WTC11 (cell line): ENCODE measurements around the gene CABP2. TPM values are rescaled to one million over a fixed set of nuclear protein-coding genes. Genes with fewer than 3 reads are reported as not detected.

Experiments
- ATAC-seq: fragments of 200-7000 bp; cut with Tn5 transposase; 2 replicates; pipeline ENCODE4 v1.10.0; 2021; ENCODE audit warnings: mild to moderate bottlenecking, moderate library complexity
- CTCF ChIA-PET: fragments of 300-600 bp; sonication (Branson Sonifier 250); formaldehyde crosslinking; loops from one replicate; lab custom pipeline; 2021; ENCODE audit warnings: antibody characterized with exemption; lab: Charles Lee
- POLR2A ChIA-PET: fragments of 350-600 bp; sonication (Branson Sonifier 250); formaldehyde crosslinking; loops from one replicate; lab custom pipeline; 2021; ENCODE audit warnings: antibody characterized with exemption; lab: Charles Lee
- DNase-seq: peaks from one replicate; pipeline ENCODE4 v3.0.0; 2021; ENCODE audit warnings: low spot score
- H3K27ac Mint-ChIP-seq: 2 replicates; pipeline ENCODE4 v1.8.0; 2021; ENCODE audit warnings: mixed read lengths
- H3K27me3 Mint-ChIP-seq: 2 replicates; pipeline ENCODE4 v1.8.0; 2021; ENCODE audit warnings: low read depth, mild to moderate bottlenecking, moderate library complexity, mixed read lengths
- H3K36me3 Mint-ChIP-seq: 2 replicates; pipeline ENCODE4 v1.8.0; 2021; ENCODE audit warnings: mixed read lengths
- H3K4me1 Mint-ChIP-seq: 2 replicates; pipeline ENCODE4 v1.8.0; 2022; ENCODE audit warnings: mixed read lengths
- H3K4me3 Mint-ChIP-seq: 2 replicates; pipeline ENCODE4 v1.8.0; 2021; ENCODE audit warnings: mild to moderate bottlenecking, moderate library complexity, mixed read lengths
- H3K9me3 Mint-ChIP-seq: 2 replicates; pipeline ENCODE4 v1.8.0; 2021; ENCODE audit warnings: mixed read lengths
- ATF1 ChIP-seq: sonication (generic); formaldehyde crosslinking; IDR thresholded peaks from 2 replicates; pipeline ENCODE4 v1.8.1; 2023; ENCODE audit warnings: mild to moderate bottlenecking, moderate library complexity, missing genetic modification reagents
- CBFB ChIP-seq: sonication (generic); formaldehyde crosslinking; IDR thresholded peaks from 2 replicates; pipeline ENCODE4 v1.8.1; 2022; ENCODE audit warnings: mild to moderate bottlenecking, low read depth, missing genetic modification reagents
- GRHL2 ChIP-seq: fragments of 250-450 bp; sonication (Bioruptor Pico); IDR thresholded peaks from 2 replicates; pipeline ENCODE4 v1.8.0; 2022; ENCODE audit warnings: mild to moderate bottlenecking, moderate library complexity; ENCODE audit not compliant: insufficient replicate concordance, severe bottlenecking
- OVOL2 ChIP-seq: fragments of 250-450 bp; sonication (Bioruptor Pico); IDR thresholded peaks from 2 replicates; pipeline ENCODE4 v1.9.0; 2021; ENCODE audit warnings: mild to moderate bottlenecking, borderline replicate concordance
- PRRX2 ChIP-seq: fragments of 250-450 bp; sonication (Bioruptor Pico); IDR thresholded peaks from 2 replicates; pipeline ENCODE4 v1.8.0; 2021; ENCODE audit warnings: mild to moderate bottlenecking
- TP53 ChIP-seq: sonication (generic); formaldehyde crosslinking; IDR thresholded peaks from 2 replicates; pipeline ENCODE4 v1.8.1; 2023; ENCODE audit warnings: mild to moderate bottlenecking, missing genetic modification reagents
- ZBTB21 ChIP-seq: sonication (generic); formaldehyde crosslinking; IDR thresholded peaks from 2 replicates; pipeline ENCODE4 v1.8.1; 2023; ENCODE audit warnings: mild to moderate bottlenecking, missing genetic modification reagents, borderline replicate concordance
- ZNF396 ChIP-seq: fragments of 250-450 bp; sonication (Bioruptor Pico); IDR thresholded peaks from 2 replicates; pipeline ENCODE4 v1.8.0; 2021; ENCODE audit warnings: mild to moderate bottlenecking, moderate library complexity, borderline replicate concordance
- ZNF423 ChIP-seq: fragments of 250-450 bp; sonication (Bioruptor Pico); IDR thresholded peaks from 2 replicates; pipeline ENCODE4 v2.1.2; 2022; ENCODE audit warnings: mild to moderate bottlenecking, moderate library complexity
- total RNA-seq: library from RNA; stranded (reverse); gene quantifications from 3 replicates; pipeline ENCODE4 v1.2.3, GENCODE V29; 2021
- TF ChIP-seq, protein P1 (sequence below): sonication (generic); formaldehyde crosslinking; IDR thresholded peaks from 2 replicates; pipeline ENCODE4 v1.8.1; 2022; ENCODE audit warnings: missing genetic modification reagents, borderline replicate concordance
- TF ChIP-seq, protein P2 (sequence below): sonication (generic); formaldehyde crosslinking; IDR thresholded peaks from 2 replicates; pipeline ENCODE4 v1.8.0; 2022; ENCODE audit warnings: missing genetic modification reagents
- TF ChIP-seq, protein P3 (sequence below): sonication (generic); formaldehyde crosslinking; IDR thresholded peaks from 2 replicates; pipeline ENCODE4 v1.8.1; 2023; ENCODE audit warnings: mild to moderate bottlenecking, missing genetic modification reagents
- TF ChIP-seq, protein P4 (sequence below): sonication (generic); formaldehyde crosslinking; IDR thresholded peaks from 2 replicates; pipeline ENCODE4 v1.8.1; 2023; ENCODE audit warnings: mild to moderate bottlenecking, moderate library complexity, missing genetic modification reagents
- TF ChIP-seq, protein P5 (sequence below): fragments of 250-450 bp; sonication (Bioruptor Pico); IDR thresholded peaks from 2 replicates; pipeline ENCODE4 v2.1.2; 2022; ENCODE audit warnings: mild to moderate bottlenecking, moderate library complexity

CABP2 gene
- total RNA-seq, 1 experiment from 2014 or later = not detected

DNA sequence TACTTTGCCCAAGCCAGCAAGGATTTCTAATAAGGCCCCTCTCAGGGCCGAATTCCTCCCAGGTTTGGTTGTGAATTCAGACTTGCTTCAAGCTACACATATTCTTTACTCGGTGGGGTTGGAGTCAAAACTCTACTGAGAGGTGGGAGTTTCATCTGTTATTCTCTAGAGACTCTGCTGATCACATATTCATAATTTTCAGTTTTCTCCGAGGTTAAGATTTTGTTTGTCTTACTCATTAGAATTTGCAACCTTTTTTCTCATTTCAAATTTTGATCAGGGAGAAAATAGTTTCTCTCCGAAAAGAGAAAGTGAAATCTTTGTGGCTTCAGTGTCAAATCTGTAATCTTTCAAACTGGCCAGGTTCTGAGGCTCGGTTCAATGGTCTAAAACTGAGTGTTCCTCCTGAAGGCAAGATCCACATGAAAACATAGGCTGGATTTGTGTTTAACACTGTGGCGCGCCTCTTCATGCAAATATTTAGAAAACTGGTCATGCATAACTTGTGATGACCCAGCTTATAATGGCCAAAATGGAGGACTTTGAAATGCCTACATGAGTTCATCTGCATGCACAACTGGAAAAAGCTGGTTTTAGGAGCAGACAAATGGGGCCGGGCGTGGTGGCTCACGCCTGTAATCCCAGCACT, 38.8 kb upstream of the CABP2 start:
- ChIA-PET POLR2A (no interaction called here), CTCF (interaction anchor here (0.5 to 1.5 kb wide), 2 partner anchors 187 to 202 kb away, joined by 3 read pairs; no protein-coding TSS in a partner anchor)
- Mint-ChIP-seq H3K4me1 (peaks cover 17% of the 10 kb centered on the region), H3K36me3 (no peaks in the 10 kb centered on the region), H3K27ac (no peak overlapping the region), H3K27me3 (peaks cover 8% of the 10 kb centered on the region), H3K4me3 (no peak overlapping the region), H3K9me3 (no peaks in the 10 kb centered on the region)
- TF ChIP-seq ZNF423 (CRISPR knock-in tag) (no peak), ATF1 (no peak), PRRX2 (no peak), TP53 (CRISPR knock-in tag) (no peak), OVOL2 (CRISPR knock-in tag) (no peak), ZBTB21 (CRISPR knock-in tag) (no peak), ZNF396 (CRISPR knock-in tag) (no peak), GRHL2 (CRISPR knock-in tag) (no peak), CBFB (CRISPR knock-in tag) (no peak)
- TF ChIP-seq, protein P1, sequence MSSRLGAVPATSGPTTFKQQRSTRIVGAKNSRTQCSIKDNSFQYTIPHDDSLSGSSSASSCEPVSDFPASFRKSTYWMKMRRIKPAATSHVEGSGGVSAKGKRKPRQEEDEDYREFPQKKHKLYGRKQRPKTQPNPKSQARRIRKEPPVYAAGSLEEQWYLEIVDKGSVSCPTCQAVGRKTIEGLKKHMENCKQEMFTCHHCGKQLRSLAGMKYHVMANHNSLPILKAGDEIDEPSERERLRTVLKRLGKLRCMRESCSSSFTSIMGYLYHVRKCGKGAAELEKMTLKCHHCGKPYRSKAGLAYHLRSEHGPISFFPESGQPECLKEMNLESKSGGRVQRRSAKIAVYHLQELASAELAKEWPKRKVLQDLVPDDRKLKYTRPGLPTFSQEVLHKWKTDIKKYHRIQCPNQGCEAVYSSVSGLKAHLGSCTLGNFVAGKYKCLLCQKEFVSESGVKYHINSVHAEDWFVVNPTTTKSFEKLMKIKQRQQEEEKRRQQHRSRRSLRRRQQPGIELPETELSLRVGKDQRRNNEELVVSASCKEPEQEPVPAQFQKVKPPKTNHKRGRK = no peak
- TF ChIP-seq, protein P2, sequence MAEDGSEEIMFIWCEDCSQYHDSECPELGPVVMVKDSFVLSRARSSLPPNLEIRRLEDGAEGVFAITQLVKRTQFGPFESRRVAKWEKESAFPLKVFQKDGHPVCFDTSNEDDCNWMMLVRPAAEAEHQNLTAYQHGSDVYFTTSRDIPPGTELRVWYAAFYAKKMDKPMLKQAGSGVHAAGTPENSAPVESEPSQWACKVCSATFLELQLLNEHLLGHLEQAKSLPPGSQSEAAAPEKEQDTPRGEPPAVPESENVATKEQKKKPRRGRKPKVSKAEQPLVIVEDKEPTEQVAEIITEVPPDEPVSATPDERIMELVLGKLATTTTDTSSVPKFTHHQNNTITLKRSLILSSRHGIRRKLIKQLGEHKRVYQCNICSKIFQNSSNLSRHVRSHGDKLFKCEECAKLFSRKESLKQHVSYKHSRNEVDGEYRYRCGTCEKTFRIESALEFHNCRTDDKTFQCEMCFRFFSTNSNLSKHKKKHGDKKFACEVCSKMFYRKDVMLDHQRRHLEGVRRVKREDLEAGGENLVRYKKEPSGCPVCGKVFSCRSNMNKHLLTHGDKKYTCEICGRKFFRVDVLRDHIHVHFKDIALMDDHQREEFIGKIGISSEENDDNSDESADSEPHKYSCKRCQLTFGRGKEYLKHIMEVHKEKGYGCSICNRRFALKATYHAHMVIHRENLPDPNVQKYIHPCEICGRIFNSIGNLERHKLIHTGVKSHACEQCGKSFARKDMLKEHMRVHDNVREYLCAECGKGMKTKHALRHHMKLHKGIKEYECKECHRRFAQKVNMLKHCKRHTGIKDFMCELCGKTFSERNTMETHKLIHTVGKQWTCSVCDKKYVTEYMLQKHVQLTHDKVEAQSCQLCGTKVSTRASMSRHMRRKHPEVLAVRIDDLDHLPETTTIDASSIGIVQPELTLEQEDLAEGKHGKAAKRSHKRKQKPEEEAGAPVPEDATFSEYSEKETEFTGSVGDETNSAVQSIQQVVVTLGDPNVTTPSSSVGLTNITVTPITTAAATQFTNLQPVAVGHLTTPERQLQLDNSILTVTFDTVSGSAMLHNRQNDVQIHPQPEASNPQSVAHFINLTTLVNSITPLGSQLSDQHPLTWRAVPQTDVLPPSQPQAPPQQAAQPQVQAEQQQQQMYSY (CRISPR knock-in tag) = no peak
- TF ChIP-seq, protein P3, sequence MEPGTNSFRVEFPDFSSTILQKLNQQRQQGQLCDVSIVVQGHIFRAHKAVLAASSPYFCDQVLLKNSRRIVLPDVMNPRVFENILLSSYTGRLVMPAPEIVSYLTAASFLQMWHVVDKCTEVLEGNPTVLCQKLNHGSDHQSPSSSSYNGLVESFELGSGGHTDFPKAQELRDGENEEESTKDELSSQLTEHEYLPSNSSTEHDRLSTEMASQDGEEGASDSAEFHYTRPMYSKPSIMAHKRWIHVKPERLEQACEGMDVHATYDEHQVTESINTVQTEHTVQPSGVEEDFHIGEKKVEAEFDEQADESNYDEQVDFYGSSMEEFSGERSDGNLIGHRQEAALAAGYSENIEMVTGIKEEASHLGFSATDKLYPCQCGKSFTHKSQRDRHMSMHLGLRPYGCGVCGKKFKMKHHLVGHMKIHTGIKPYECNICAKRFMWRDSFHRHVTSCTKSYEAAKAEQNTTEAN (CRISPR knock-in tag) = no peak
- TF ChIP-seq, protein P4, sequence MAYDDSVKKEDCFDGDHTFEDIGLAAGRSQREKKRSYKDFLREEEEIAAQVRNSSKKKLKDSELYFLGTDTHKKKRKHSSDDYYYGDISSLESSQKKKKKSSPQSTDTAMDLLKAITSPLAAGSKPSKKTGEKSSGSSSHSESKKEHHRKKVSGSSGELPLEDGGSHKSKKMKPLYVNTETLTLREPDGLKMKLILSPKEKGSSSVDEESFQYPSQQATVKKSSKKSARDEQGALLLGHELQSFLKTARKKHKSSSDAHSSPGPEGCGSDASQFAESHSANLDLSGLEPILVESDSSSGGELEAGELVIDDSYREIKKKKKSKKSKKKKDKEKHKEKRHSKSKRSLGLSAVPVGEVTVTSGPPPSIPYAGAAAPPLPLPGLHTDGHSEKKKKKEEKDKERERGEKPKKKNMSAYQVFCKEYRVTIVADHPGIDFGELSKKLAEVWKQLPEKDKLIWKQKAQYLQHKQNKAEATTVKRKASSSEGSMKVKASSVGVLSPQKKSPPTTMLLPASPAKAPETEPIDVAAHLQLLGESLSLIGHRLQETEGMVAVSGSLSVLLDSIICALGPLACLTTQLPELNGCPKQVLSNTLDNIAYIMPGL (CRISPR knock-in tag) = no peak
- TF ChIP-seq, protein P5, sequence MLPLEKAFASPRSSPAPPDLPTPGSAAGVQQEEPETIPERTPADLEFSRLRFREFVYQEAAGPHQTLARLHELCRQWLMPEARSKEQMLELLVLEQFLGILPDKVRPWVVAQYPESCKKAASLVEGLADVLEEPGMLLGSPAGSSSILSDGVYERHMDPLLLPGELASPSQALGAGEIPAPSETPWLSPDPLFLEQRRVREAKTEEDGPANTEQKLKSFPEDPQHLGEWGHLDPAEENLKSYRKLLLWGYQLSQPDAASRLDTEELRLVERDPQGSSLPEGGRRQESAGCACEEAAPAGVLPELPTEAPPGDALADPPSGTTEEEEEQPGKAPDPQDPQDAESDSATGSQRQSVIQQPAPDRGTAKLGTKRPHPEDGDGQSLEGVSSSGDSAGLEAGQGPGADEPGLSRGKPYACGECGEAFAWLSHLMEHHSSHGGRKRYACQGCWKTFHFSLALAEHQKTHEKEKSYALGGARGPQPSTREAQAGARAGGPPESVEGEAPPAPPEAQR (CRISPR knock-in tag) = no peak
- DNase-seq = no peak
- no peak for ATAC-seq
